Measurements from ENCODE around the gene CCNK. TPM values are rescaled to one million over a fixed set of nuclear protein-coding genes. Genes with fewer than 3 reads are reported as not detected.

The CCNK gene
- 10 to 100 TPM; 22.6 to 42.2 TPM for total RNA-seq

- DNase-seq (ENCODE audit: low spot score) = peak; percentile 99
- no peaks in the 10 kb centered on the region for H3K9me3 ChIP-seq
- no peaks in the 10 kb centered on the region for H3K27me3 ChIP-seq (replicated peaks; ENCODE audit: insufficient read depth)
- peak within 1 kb of the TSS; percentile 87 for H3K4me3 ChIP-seq
- peaks cover 18 to 27% of the 10 kb centered on the region in 2 donors for H3K4me1 ChIP-seq (ENCODE audit: control insufficient read depth in 1 of 2, low read depth in 2 of 2)
- TF ChIP-seq, protein P1, sequence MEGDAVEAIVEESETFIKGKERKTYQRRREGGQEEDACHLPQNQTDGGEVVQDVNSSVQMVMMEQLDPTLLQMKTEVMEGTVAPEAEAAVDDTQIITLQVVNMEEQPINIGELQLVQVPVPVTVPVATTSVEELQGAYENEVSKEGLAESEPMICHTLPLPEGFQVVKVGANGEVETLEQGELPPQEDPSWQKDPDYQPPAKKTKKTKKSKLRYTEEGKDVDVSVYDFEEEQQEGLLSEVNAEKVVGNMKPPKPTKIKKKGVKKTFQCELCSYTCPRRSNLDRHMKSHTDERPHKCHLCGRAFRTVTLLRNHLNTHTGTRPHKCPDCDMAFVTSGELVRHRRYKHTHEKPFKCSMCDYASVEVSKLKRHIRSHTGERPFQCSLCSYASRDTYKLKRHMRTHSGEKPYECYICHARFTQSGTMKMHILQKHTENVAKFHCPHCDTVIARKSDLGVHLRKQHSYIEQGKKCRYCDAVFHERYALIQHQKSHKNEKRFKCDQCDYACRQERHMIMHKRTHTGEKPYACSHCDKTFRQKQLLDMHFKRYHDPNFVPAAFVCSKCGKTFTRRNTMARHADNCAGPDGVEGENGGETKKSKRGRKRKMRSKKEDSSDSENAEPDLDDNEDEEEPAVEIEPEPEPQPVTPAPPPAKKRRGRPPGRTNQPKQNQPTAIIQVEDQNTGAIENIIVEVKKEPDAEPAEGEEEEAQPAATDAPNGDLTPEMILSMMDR (IDR thresholded peaks at IDR 0.05) = no peak
- peak within 1 kb of the TSS; percentile 86 to 95 for H3K27ac ChIP-seq
- ATAC-seq (ENCODE audit: insufficient number of reproducible peaks, low FRiP score, low read depth) = peak; percentile 98
- H3K36me3 ChIP-seq = no peaks in the 10 kb centered on the region
Measured at GRCh38 chr14:99480917-99481744, at the start of gene CCNK. TSS of gene CCNK (plus strand) at chr14:99481409. CDS start at chr14:99492678, 11,269 bp downstream.

GRCh38 chr14:99431986-99432385 is 49.2 kb upstream of the CCNK start:
- peaks cover 4 to 17% of the 10 kb centered on the region in 2 donors for H3K4me1 ChIP-seq (ENCODE audit: control insufficient read depth in 1 of 2, low read depth in 2 of 2)
- ATAC-seq (ENCODE audit: insufficient number of reproducible peaks, low FRiP score, low read depth) (no peak), DNase-seq (ENCODE audit: low spot score) (no peak)
- no peaks in the 10 kb centered on the region for H3K36me3 ChIP-seq
- no peak overlapping the region for H3K4me3 ChIP-seq
- no peaks in the 10 kb centered on the region for H3K27me3 ChIP-seq (replicated peaks; ENCODE audit: insufficient read depth)
- TF ChIP-seq, protein P1 (IDR thresholded peaks at IDR 0.05) = no peak
- no peaks in the 10 kb centered on the region for H3K9me3 ChIP-seq
- peak overlapping the region in 1 of 2 donors; percentile 15 for H3K27ac ChIP-seq

- TF ChIP-seq, protein P1 (IDR thresholded peaks at IDR 0.05) = no peak
- no peak for ATAC-seq (ENCODE audit: insufficient number of reproducible peaks, low FRiP score, low read depth)
- H3K27me3 ChIP-seq (replicated peaks; ENCODE audit: insufficient read depth) = no peaks in the 10 kb centered on the region
- H3K4me3 ChIP-seq = no peak overlapping the region
- H3K9me3 ChIP-seq = no peaks in the 10 kb centered on the region
- H3K27ac ChIP-seq = no peak overlapping the region
- DNase-seq (ENCODE audit: low spot score) = no peak
- no peaks in the 10 kb centered on the region for H3K36me3 ChIP-seq
- peaks cover 4 to 17% of the 10 kb centered on the region in 2 donors for H3K4me1 ChIP-seq (ENCODE audit: control insufficient read depth in 1 of 2, low read depth in 2 of 2)
Measured at GRCh38 chr14:99432485-99432884, 48.7 kb upstream of the CCNK start.

- H3K4me3 ChIP-seq = no peak overlapping the region
- H3K36me3 ChIP-seq = peaks cover 3% of the 10 kb centered on the region
- no peaks in the 10 kb centered on the region for H3K9me3 ChIP-seq
- no peak overlapping the region for H3K27ac ChIP-seq
- ATAC-seq (ENCODE audit: insufficient number of reproducible peaks, low FRiP score, low read depth) (no peak), DNase-seq (ENCODE audit: low spot score) (no peak)
- TF ChIP-seq, protein P1 (IDR thresholded peaks at IDR 0.05) = no peak
- no peaks in the 10 kb centered on the region for H3K27me3 ChIP-seq (replicated peaks; ENCODE audit: insufficient read depth)
- H3K4me1 ChIP-seq (ENCODE audit: control insufficient read depth in 1 of 2, low read depth in 2 of 2) = peaks cover 4 to 17% of the 10 kb centered on the region in 2 donors
Measured at GRCh38 chr14:99435327-99435726, 45.9 kb upstream of the CCNK start.

DNA sequence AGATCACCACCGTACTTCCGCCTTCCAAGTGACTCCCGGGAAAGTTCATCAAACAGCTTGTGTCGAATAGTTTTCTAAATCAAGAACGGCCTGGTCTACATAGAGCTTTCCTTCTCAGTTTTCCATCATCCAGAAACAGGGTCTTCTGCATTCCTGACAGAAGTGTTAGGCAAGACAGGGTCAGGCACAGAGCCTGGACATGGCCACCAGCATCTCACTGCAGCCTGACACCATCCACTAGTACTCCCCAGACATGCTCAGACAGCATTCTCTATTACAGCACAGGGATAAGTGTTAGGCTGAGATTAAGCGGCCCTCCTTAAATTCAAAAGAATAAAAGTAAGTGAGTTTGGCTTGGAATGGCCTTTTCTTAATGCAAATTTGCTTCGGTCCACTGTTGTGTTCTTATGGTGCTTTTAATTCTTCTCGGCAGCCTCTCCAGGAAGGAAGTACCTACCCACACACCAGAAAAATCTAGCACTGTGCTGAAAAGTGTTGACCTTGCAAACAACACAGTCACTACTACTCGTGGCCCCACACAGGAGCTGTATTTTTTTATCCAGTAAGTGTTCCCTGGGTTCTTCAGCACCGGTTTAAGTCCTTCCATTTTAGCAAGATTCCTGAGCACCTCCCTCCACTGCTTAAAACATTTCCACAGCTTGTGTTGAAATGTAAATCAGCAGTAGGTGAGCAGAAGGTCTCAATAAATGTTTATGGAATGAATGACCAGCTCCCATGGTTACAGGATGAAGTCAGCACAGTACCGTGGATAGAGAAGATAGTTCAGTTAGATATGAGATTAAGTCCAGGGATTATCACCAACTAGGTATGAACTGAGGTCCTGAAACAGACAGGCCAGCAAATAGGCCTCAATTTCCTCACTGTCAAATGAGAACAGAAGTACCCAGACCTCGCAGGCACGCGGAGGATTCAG is 44.7 kb upstream of the CCNK start:
- no peaks in the 10 kb centered on the region for H3K27me3 ChIP-seq (replicated peaks; ENCODE audit: insufficient read depth)
- H3K9me3 ChIP-seq = no peaks in the 10 kb centered on the region
- H3K27ac ChIP-seq = no peak overlapping the region
- peaks cover 4 to 8% of the 10 kb centered on the region in 2 donors for H3K4me1 ChIP-seq (ENCODE audit: control insufficient read depth in 1 of 2, low read depth in 2 of 2)
- peaks cover 8% of the 10 kb centered on the region for H3K36me3 ChIP-seq
- DNase-seq (ENCODE audit: low spot score) = no peak
- no peak overlapping the region for H3K4me3 ChIP-seq
- TF ChIP-seq, protein P1 (IDR thresholded peaks at IDR 0.05) = no peak
- ATAC-seq (ENCODE audit: insufficient number of reproducible peaks, low FRiP score, low read depth) = no peak
